Tongue (tissue), 2 donors: ENCODE data around the gene CNTFR. TPM values are rescaled to one million over a fixed set of nuclear protein-coding genes. Genes with fewer than 3 reads are reported as not detected.

Experiments
- DNase-seq: peaks from one replicate; pipeline ENCODE4 v3.0.0-alpha.2; 2015
- total RNA-seq: library from RNA; depleted of rRNA; stranded (reverse); fragments of >200 nt; gene quantifications from one replicate; pipeline ENCODE4 v1.2.3, GENCODE V29; 2014

CNTFR gene
- total RNA-seq, 1 donor from 2014 or later, result 6.2 TPM

GRCh38 chr9:34522971-34523797, 66.3 kb downstream of the CNTFR start, which contains the start of gene ENHO:
Gene ENHO, minus strand, starts transcription at chr9:34522990. Its CDS starts 1,295 bp downstream, at chr9:34521695.
- peak; percentile 96 for DNase-seq

GRCh38 chr9:34522091-34522887, 67.2 kb downstream of the CNTFR start:
- DNase-seq, result no peak

- DNase-seq, result no peak
These were observed 68.0 kb downstream of the CNTFR start for GRCh38 chr9:34521406-34522045.

GRCh38 chr9:34520505-34521385, 68.8 kb downstream of the CNTFR start:
- DNase-seq, result no peak

GRCh38 chr9:34520096-34520495, 69.4 kb downstream of the CNTFR start:
- no peak for DNase-seq

- no peak for DNase-seq
These were observed 70.1 kb downstream of the CNTFR start for GRCh38 chr9:34519321-34520020.

- no peak for DNase-seq
These were observed 70.6 kb downstream of the CNTFR start for GRCh38 chr9:34518896-34519295.

- peak; percentile 90 for DNase-seq
These were observed 71.4 kb downstream of the CNTFR start for GRCh38 chr9:34518110-34518616.

- DNase-seq, result no peak
These were observed 72.3 kb downstream of the CNTFR start for GRCh38 chr9:34517185-34517584.

- DNase-seq, result no peak
These were observed 73.6 kb downstream of the CNTFR start for GRCh38 chr9:34515959-34516358.

GRCh38 chr9:34514816-34515215, 74.7 kb downstream of the CNTFR start:
- no peak for DNase-seq

GRCh38 chr9:34514401-34514800, 75.1 kb downstream of the CNTFR start:
- no peak for DNase-seq

GRCh38 chr9:34513567-34514214, 75.8 kb downstream of the CNTFR start:
- peak; percentile 72 for DNase-seq

- DNase-seq, result no peak
These were observed 77.1 kb downstream of the CNTFR start for GRCh38 chr9:34512131-34513078.

- peak; percentile 86 for DNase-seq
These were observed 78.7 kb downstream of the CNTFR start for GRCh38 chr9:34510497-34511468.

- DNase-seq, result no peak
These were observed 80.6 kb downstream of the CNTFR start for GRCh38 chr9:34508951-34509350.

GRCh38 chr9:34508463-34508862, 81.1 kb downstream of the CNTFR start:
- no peak for DNase-seq

- no peak for DNase-seq
These were observed 81.6 kb downstream of the CNTFR start for GRCh38 chr9:34507966-34508365.
